Stimulated activated naive CD4-positive, alpha-beta T cell (primary cell): ENCODE data around the gene TMC8.

Experiments
- DNase-seq, 6 experiments: peaks; one replicate each; lab custom pipeline; 2025; lab: John Stamatoyannopoulos, UW

The TMC8 gene

GRCh38 chr17:78180083-78180482, 49.5 kb downstream of the TMC8 start:
- no peak for DNase-seq

DNA sequence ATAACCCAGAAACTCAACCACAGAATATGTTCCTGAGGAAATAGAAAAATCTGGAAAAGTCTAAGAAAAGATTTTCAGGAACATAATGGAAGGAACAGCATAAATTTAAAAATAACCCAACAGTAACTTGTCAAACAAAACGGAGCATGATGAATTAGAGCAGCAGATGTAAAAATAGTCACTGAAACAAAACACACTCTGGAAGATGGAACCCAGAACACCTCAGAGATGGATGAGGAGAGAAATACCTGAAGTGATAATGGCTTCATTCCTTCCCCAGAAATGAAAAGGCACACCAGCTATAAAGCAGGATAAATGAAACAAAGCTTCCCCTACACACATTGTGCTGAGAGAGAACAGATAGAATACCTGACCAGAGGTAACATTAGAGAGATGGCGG, 49.9 kb downstream of the TMC8 start:
- no peak for DNase-seq

DNA sequence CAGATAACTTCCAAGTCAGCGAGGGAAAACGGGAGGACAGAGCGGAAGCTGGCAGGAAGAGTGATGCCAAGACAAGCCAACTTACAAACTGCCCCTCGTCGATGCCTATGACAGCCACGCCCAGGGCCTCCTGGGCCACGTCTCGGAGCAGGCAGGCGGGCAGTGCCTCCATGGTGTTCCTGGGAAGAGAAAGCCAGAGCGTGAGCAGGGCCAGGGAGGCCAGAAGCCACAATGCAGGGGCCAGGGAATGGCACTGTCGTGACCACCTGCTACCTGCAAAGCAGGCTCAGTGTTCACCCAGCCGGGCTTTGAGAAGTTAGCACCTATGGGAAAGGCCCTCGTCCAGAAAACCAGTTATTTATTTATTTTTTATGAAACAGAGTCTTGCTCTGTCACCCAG, 51.9 kb downstream of the TMC8 start:
- no peak for DNase-seq

GRCh38 chr17:78183916-78184315, 53.3 kb downstream of the TMC8 start:
- DNase-seq: no peak

- no peak for DNase-seq
Observed at GRCh38 chr17:78184351-78184750, 53.8 kb downstream of the TMC8 start.

- no peak for DNase-seq
Observed at GRCh38 chr17:78184868-78185267, 54.3 kb downstream of the TMC8 start.

DNA sequence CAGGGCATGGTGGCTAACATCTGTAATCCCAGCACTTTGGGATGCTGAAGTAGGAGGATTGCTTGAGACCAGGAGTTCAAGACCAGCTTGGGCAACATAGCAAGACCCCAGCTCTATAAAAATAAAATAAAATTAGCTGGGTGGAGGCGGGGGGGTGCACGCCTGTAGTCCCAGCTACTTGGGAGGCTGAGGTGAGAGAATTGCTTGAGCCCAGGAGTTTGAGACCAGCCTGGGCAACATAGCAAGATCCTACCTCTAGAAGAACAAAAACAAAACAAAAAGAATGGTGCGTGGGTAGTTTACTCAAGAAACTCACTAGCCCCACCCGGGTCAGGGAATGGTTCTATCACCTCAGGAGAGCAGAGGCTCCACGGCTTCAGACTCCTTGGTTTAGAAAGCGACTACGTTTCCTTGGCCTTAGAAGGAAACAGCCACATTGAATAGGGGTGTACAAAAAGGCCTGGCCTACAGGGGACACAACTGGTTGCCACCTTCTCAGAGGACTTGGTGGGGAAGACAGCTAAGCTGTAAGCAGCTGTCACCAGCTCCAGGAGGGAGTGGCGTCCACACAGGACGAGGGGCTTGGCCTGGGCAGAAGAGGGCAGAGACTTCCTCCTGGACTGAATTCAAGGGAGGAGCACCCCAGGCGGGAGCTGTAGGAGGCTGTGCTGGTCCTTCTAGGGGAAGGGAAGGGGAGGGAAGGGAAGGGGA, 55.6 kb downstream of the TMC8 start:
- DNase-seq: no peak

- peak in 5 of 6 experiments; percentile 56 to 79 (median 70) for DNase-seq
Observed at GRCh38 chr17:78186692-78187595, 56.4 kb downstream of the TMC8 start, which contains the start of the genes AFMID and TK1. AFMID (plus strand) TSS chr17:78187362; CDS start chr17:78187371, 9 bp downstream. TK1 (minus strand) TSS chr17:78187052; CDS start chr17:78186994, 58 bp downstream.
